ENCODE measurements around the gene CBLB. TPM values are rescaled to one million over a fixed set of nuclear protein-coding genes. Genes with fewer than 3 reads are reported as not detected.
A peak's percentile ranks its signal among the peaks of the same experiment; 100 is the strongest.

The CBLB gene
- total and polyA plus RNA-seq, 9 of the 15 experiments (the other 6 are each of a cell fraction or from before 2014, with no cell fraction given) = 1.8 to 8.1 (median 5.3) TPM

- no peak for TF ChIP-seq ARID4B (CRISPR knock-in tag; IDR thresholded peaks at IDR 0.05)
- TF ChIP-seq RAD21 (CRISPR knock-in tag; conservative IDR thresholded peaks at IDR 0.05 in 1 of 2, IDR thresholded peaks at IDR 0.05 in 1 of 2) = no peak
- TF ChIP-seq SAFB2 (IDR thresholded peaks at IDR 0.05; ENCODE audit: borderline replicate concordance, low read depth, low read length, severe bottlenecking) = no peak
- TF ChIP-seq GTF2F1 (IDR thresholded peaks at IDR 0.05; ENCODE audit: low read depth, low read length) = no peak
- TF ChIP-seq SREBF1 (IDR thresholded peaks at IDR 0.05; ENCODE audit: borderline replicate concordance, low read depth, low read length) = no peak
- no peak for TF ChIP-seq PHF20 (IDR thresholded peaks at IDR 0.05; ENCODE audit: partially characterized antibody)
- no peak for TF ChIP-seq ZSCAN32 (CRISPR knock-in tag; IDR thresholded peaks at IDR 0.05)
- peak; percentile 97 for TF ChIP-seq CBFA2T2 (conservative IDR thresholded peaks at IDR 0.05)
- peak; percentile 99 for TF ChIP-seq TAL1 (IDR thresholded peaks at IDR 0.05)
- 0 out of 2 replicates have a peak, but pooled peaks have one; percentile 18 for TF ChIP-seq KLF6 (CRISPR knock-in tag; IDR thresholded peaks at IDR 0.05; ENCODE audit: borderline replicate concordance)
- TF ChIP-seq CBX8 (IDR thresholded peaks at IDR 0.05; ENCODE audit: borderline replicate concordance, extremely low read depth, low read depth, low read length, poor library complexity, severe bottlenecking) = no peak
- peak; percentile 37; the same call in 1 of the 2 replicates for TF ChIP-seq ZNF24 (IDR thresholded peaks at IDR 0.05)
- TF ChIP-seq ZNF57 (CRISPR knock-in tag; IDR thresholded peaks at IDR 0.05) = no peak
- TF ChIP-seq ZNF507 (tag; conservative IDR thresholded peaks at IDR 0.05) = no peak
- peak; percentile 51; the same call in 1 of the 2 replicates for TF ChIP-seq MTA3 (IDR thresholded peaks at IDR 0.05; ENCODE audit: borderline replicate concordance)
- no peak for TF ChIP-seq E2F4 (CRISPR knock-in tag; IDR thresholded peaks at IDR 0.05; ENCODE audit: low read depth)
- no peak for TF ChIP-seq XRCC4 (IDR thresholded peaks at IDR 0.05; ENCODE audit: extremely low read depth, insufficient read depth, insufficient read length)
- no peak for TF ChIP-seq LARP7 (IDR thresholded peaks at IDR 0.05)
- no peak for TF ChIP-seq ZFP30 (CRISPR knock-in tag; IDR thresholded peaks at IDR 0.05; ENCODE audit: borderline replicate concordance)
- no peak for TF ChIP-seq CREB3L1 (IDR thresholded peaks at IDR 0.05; ENCODE audit: borderline replicate concordance, low read depth)
- TF ChIP-seq DDX20 (tag; IDR thresholded peaks at IDR 0.05; ENCODE audit: low read depth) = no peak
- TF ChIP-seq RB1 (IDR thresholded peaks at IDR 0.05; ENCODE audit: low read depth) = no peak
Observed at GRCh38 chr3:105614288-105615030, 254.4 kb downstream of the CBLB start (continued).

Measured in K562 (cell line).